NCI-H524 treated with DMSO at 0.1 percent for 48 hours (cell line): ENCODE data around the gene CELA3B.
"Not testable (repeated sequence)": the region's sequence is repeated elsewhere in the genome, so short reads cannot be mapped to it uniquely, and the experiment has no call there.

Experiments
- DNase-seq: peaks from one replicate; lab custom pipeline; 2025; lab: John Stamatoyannopoulos, UW

CELA3B gene, protein sequence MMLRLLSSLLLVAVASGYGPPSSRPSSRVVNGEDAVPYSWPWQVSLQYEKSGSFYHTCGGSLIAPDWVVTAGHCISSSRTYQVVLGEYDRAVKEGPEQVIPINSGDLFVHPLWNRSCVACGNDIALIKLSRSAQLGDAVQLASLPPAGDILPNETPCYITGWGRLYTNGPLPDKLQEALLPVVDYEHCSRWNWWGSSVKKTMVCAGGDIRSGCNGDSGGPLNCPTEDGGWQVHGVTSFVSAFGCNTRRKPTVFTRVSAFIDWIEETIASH

DNA sequence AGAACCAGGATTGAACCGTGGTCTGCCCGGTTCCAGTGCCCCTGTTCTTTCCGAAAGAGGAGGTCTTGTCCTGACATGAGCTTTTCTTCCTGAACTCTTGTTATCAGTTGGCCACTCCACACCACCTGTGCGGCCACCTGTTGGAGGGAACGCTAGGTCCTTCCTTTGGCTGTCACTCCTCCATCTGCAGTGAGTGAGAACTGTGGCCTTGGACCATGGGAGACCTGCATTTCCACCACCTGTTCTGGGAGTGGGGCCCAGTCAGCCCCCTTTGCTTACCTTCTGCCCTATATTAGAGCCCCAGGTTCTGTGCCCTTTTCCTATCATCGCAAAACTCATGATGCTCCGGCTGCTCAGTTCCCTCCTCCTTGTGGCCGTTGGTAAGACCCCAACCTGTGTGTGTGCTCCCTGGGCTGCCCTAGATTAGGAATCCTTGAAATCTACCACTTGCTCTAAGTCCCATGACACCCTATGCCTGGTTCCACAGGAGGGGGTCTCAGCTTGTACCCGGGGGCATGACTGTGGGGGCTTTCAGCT is at the start of gene CELA3B:
TSS of gene CELA3B (plus strand) at position 320 of the 537 bp plus-strand sequence. CDS start at position 338, 18 bp downstream.
- not testable (repeated sequence) for DNase-seq

DNA sequence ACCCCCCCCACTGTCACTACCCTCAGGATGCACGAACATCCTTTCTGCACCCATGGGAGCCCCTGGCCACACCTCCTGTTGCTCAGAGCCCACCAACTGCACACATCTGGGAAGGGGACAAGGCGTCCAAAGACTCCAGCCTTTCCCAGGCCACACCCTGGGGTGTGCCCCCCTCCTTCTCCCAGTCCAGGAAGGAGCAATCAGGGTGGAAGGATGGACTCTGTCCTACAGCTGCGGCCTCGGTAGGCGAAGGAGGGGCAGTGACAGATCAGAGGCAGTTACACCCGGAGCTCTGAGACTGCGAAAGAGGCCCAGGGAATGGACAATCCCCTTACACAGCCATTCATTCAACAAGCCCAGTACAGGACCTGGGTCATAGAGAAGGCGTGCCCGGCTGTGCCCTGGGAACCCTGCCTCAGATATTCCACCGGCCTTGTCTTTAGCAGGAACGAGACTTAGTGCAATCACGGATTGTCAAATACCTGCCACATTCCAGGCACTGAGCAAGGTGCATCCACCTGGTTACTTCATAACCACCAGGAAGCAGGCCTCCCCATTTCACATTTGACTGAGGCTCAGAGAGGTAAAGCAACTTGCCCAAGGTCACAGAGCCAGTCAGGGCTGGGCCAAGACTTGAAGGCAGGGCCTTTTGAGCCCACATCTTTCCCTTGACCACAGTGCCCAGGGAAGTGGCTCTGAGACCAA is 49.1 kb upstream of the CELA3B start:
- DNase-seq = no peak

GRCh38 chr1:21930080-21930571 is 46.7 kb upstream of the CELA3B start:
- DNase-seq = no peak

- DNase-seq = no peak
These were observed 46.1 kb upstream of the CELA3B start for GRCh38 chr1:21930629-21931170.

DNA sequence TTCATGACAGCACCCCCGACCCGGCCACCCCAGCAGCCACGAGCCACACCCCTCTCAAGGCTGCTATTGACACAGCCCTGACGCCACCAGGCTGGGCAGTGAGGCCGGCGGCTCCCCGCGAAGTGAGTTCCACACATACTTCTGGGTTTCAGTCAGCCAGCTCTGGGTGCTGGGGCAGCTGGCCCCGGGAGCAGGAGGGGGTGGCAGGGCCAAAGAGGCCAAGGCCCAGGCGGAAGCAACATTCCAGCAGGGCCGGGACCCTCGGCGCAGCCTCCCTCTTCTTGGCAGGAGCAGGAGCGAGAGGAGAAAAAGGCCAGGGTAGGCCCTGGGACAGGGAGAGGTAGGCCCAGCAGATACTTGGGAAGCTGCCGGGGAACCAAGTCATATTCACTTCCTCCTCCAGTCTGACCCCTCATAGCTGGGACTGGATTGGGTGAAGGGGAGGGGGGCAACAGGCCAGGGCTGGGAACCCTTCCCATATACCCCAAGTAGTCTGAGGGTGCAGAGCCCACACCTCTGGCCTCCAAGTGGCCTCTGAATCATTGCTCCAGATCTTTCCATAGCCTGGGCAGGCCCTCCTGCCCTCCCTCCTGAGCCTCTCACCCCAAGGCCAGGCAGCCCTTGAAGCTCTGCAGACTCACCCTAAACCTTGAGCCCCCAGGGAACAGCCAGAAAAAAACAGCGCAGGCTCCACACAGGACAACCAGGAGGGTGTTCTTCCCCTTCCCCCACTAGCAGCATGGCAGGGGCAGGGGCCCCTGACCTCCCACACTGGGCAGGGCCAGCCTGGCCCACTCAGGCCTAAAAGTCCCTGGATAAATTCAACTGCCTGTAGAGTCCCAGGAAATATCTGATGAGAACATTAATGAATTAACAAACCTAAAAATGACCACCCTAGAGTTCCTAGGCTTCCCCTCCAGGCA is 45.4 kb upstream of the CELA3B start:
- no peak for DNase-seq

- DNase-seq = no peak
These were observed 44.7 kb upstream of the CELA3B start for GRCh38 chr1:21932127-21932526.

GRCh38 chr1:21933397-21934248 is 43.2 kb upstream of the CELA3B start:
- DNase-seq = no peak

DNA sequence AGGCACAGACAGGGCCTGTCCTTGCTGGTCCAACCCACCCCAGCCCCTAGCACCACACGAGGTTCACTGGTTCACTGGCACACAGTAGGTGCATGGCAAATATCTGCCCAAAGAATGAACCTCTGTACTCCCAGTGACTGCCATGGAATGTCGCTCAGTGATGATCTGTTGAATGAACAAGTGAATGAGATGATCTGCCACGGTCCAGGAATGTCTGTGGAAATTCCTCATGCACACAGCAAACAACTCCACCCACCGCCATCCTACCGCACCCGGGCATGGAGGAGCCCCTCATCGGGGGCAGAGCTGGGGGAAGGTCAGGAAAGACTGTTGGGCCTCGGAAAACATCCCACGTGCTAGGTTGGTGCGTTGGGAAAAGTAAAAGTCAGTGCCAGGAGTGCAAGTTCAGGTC is 41.4 kb upstream of the CELA3B start:
- no peak for DNase-seq

GRCh38 chr1:21935891-21936365 is 40.9 kb upstream of the CELA3B start:
- no peak for DNase-seq

DNA sequence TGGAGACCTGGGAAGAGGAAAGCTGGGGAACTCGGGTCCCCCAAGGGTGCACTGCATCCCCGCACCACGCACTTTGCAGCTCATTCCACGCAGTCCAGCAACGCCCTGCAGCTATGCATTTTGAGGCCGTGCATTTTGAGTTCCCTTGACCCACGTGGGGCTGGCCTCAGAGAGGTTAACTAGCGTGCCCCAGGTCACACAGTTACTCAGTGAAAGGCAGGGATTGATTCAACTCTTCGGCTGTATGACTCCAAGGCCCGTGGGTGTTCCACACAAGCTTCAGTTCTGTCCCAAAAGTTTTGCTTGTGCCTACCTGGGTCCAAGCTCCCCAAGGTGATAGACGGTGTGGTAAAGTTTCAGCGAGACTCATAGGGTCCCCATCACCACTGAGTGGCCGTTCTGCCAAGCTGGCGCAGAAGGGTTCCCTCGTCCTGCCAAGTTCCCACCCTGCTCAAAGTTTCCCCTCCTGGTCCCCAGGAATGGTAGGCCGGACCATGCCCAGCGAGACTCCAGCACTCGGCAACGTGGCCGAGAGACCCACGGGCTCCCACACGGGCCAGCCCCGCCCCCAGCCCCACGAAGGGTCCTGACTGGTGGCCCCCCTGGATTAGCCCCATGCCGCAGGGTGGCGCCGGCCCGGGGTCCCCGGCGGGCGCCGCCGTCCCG is 40.3 kb upstream of the CELA3B start:
- no peak for DNase-seq

DNA sequence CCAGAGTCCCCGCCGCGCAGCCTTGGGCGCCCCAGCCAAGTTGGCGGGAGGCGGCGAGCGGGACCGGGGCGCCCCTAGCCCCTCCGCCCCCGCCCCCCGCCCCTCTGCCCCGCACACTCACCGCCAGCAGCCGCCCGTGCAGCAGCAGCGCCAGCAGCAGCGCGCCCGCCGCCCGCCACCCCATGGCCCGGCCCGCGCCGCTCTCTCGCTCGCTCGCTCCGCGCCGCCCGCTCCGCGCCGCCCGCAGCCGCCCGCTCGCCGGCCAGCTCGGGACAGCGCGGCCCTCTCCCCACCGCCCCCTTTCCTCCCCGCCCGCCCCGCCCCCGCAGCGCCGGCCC is 39.8 kb upstream of the CELA3B start, which contains the start of gene HSPG2:
TSS of gene HSPG2 (minus strand) at position 277 of the 338 bp plus-strand sequence. CDS start at position 184, 93 bp downstream.
- DNase-seq = no peak

GRCh38 chr1:21937372-21938121 is 39.3 kb upstream of the CELA3B start:
- DNase-seq = no peak

DNA sequence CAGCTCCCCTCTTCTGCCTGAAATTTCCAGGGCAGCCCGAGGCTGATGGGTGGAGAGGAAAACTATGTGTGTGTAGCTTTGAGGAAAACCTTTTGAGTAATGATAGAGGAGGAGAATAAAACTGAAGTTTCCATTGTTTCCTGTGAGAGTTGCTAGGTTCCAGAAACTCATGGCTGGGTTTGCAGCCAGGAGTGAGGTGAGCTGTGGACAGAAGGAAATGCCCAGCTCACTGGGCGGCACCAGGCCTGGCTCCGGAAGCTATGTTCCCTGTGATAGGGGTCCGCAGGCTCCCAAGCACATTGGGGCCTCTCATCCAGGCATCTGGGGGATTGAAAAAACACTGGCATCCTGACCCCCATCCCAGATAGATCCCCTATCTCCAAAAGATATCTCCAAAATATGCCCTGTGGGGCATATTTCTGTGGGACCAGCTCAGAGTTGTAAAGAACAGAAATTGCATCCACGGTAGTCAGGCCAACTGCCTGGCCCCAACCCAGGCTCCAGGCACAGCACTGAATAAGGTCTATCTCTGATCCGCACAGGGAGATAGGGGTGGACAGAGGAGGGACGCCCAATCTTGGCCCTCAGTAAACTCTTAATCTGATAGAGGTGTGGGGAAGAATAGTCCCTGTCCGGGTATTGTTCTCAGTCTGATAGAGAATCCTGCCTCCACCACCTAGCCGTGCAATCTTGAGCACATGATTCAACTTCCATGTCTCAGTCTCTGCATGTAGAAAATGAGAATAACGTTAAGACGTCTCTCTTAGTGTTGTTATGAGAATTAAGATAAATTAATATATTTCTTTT is 37.9 kb upstream of the CELA3B start:
- DNase-seq = no peak

- no peak for DNase-seq
These were observed 37.0 kb upstream of the CELA3B start for GRCh38 chr1:21939650-21940374.

GRCh38 chr1:21940492-21940891 is 36.3 kb upstream of the CELA3B start:
- no peak for DNase-seq

GRCh38 chr1:21941370-21941769 is 35.5 kb upstream of the CELA3B start:
- DNase-seq = no peak

DNA sequence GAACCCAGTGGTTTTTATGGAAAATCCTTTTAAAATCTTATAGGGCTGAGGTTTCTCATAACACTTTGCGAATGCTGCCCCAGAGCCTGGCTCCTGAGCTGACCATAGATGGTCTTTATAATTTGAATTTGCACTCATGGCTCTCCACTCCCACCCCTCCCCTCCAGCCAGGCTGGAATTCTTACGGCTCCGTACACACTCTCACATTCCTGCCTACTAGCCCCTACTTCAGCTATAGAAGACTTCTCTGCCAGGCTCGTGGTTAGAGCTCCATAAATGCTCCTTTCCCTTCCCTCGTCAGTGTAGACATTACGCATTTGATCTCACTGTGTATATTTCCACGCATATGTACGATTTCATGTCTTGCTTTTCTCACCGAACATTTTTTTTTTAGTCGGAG is 34.4 kb upstream of the CELA3B start:
- DNase-seq = no peak
